ENCODE data around the gene EEFSEC. TPM values are rescaled to one million over a fixed set of nuclear protein-coding genes. Genes with fewer than 3 reads are reported as not detected.

The EEFSEC gene
- total and polyA plus RNA-seq, 10 donors: 8.5 to 19.2 (median 14.2) TPM

- peaks cover 0 to 4% (median 0%) of the 10 kb centered on the region in 6 donors for H3K4me1 ChIP-seq
- H3K4me3 ChIP-seq: no peak overlapping the region
- intact Hi-C loops (cut with DNase I; ENCODE audit: low total_unique reads): no loop called here
- H3K27me3 ChIP-seq (replicated peaks in 1 of 7): no peaks in the 10 kb centered on the region
- TF ChIP-seq POLR2A (IDR thresholded peaks at IDR 0.05): no peak
- TF ChIP-seq, protein P1, sequence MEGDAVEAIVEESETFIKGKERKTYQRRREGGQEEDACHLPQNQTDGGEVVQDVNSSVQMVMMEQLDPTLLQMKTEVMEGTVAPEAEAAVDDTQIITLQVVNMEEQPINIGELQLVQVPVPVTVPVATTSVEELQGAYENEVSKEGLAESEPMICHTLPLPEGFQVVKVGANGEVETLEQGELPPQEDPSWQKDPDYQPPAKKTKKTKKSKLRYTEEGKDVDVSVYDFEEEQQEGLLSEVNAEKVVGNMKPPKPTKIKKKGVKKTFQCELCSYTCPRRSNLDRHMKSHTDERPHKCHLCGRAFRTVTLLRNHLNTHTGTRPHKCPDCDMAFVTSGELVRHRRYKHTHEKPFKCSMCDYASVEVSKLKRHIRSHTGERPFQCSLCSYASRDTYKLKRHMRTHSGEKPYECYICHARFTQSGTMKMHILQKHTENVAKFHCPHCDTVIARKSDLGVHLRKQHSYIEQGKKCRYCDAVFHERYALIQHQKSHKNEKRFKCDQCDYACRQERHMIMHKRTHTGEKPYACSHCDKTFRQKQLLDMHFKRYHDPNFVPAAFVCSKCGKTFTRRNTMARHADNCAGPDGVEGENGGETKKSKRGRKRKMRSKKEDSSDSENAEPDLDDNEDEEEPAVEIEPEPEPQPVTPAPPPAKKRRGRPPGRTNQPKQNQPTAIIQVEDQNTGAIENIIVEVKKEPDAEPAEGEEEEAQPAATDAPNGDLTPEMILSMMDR (IDR thresholded peaks at IDR 0.05 in 8 of 11, conservative IDR thresholded peaks at IDR 0.05 in 3 of 11): no peak
- TF ChIP-seq POLR2AphosphoS5 (IDR thresholded peaks at IDR 0.05): no peak
- H3K27ac ChIP-seq: no peak overlapping the region
- no peaks in the 10 kb centered on the region for H3K9me3 ChIP-seq
- no peak for DNase-seq
- H3K36me3 ChIP-seq: peaks cover 0 to 4% (median 0%) of the 10 kb centered on the region in 6 donors
- WGBS, 5 donors: 77 to 95% (median 88%) methylated on average over 3 to 4 of the region's 4 CpGs
These were observed 35.7 kb downstream of the EEFSEC start for GRCh38 chr3:128188956-128189355.

GRCh38 chr3:128190501-128190900, 37.2 kb downstream of the EEFSEC start:
- WGBS, 5 donors: 2 to 91% (median 48%) methylated on average over 1 of the region's 1 CpG

GRCh38 chr3:128192131-128192530, 38.9 kb downstream of the EEFSEC start:
- H3K4me3 ChIP-seq: no peak overlapping the region
- H3K36me3 ChIP-seq: no peaks in the 10 kb centered on the region
- no peak for TF ChIP-seq POLR2A (IDR thresholded peaks at IDR 0.05)
- TF ChIP-seq POLR2AphosphoS5 (IDR thresholded peaks at IDR 0.05): no peak
- TF ChIP-seq, protein P1 (IDR thresholded peaks at IDR 0.05 in 8 of 11, conservative IDR thresholded peaks at IDR 0.05 in 3 of 11): no peak
- no peak for DNase-seq
- H3K9me3 ChIP-seq: no peaks in the 10 kb centered on the region
- no peak overlapping the region for H3K27ac ChIP-seq
- intact Hi-C loops (cut with DNase I; ENCODE audit: low total_unique reads): no loop called here
- no peaks in the 10 kb centered on the region for H3K27me3 ChIP-seq (replicated peaks in 1 of 7)
- WGBS, 5 donors: 87 to 97% (median 92%) methylated on average over 7 of the region's 7 CpGs
- peaks cover 0 to 25% (median 6%) of the 10 kb centered on the region in 6 donors for H3K4me1 ChIP-seq

More at GRCh38 chr3:128190501-128190900, 37.2 kb downstream of the EEFSEC start:
- Histone ChIP-seq H3K36me3 (no peaks in the 10 kb centered on the region), H3K27me3 (replicated peaks in 1 of 7) (no peaks in the 10 kb centered on the region), H3K4me1 (peaks cover 0 to 15% (median 3%) of the 10 kb centered on the region in 6 donors), H3K27ac (no peak overlapping the region), H3K4me3 (no peak overlapping the region), H3K9me3 (no peaks in the 10 kb centered on the region)
- TF ChIP-seq, protein P1 (IDR thresholded peaks at IDR 0.05 in 8 of 11, conservative IDR thresholded peaks at IDR 0.05 in 3 of 11): no peak
- no peak for TF ChIP-seq POLR2A (IDR thresholded peaks at IDR 0.05)
- TF ChIP-seq POLR2AphosphoS5 (IDR thresholded peaks at IDR 0.05): no peak
- DNase-seq: no peak
- intact Hi-C loops (cut with DNase I; ENCODE audit: low total_unique reads): no loop called here

DNA sequence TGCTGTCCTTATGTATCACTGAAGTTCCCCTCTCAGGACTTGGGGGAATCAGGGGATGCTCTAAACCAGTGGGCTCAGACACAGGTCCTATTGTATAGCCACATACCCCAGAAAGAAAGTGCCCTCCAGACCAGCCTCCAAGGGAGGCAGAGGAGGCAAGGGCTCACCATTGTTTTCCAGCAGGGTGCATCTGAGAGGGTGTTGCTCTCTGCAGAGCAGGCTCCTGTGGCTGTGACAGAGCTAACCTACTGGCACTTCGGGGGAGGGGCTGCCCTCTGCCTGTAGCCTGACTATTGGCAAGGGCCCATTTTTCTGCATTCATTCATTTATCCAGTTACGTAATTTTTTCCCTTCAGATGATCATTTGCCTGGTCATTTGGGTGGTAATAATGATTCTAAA, 39.9 kb downstream of the EEFSEC start:
- 88 to 100% (median 98%) methylated on average over 2 of the region's 2 CpGs for WGBS, 5 donors
- Histone ChIP-seq H3K27me3 (replicated peaks in 1 of 7) (no peaks in the 10 kb centered on the region), H3K27ac (no peak overlapping the region), H3K9me3 (no peaks in the 10 kb centered on the region), H3K4me1 (peaks cover 0 to 25% (median 6%) of the 10 kb centered on the region in 6 donors), H3K4me3 (no peak overlapping the region), H3K36me3 (peaks cover 0 to 9% (median 0%) of the 10 kb centered on the region in 6 donors)
- intact Hi-C loops (cut with DNase I; ENCODE audit: low total_unique reads): no loop called here
- no peak for DNase-seq
- no peak for TF ChIP-seq POLR2AphosphoS5 (IDR thresholded peaks at IDR 0.05)
- no peak for TF ChIP-seq POLR2A (IDR thresholded peaks at IDR 0.05)
- TF ChIP-seq, protein P1 (IDR thresholded peaks at IDR 0.05 in 8 of 11, conservative IDR thresholded peaks at IDR 0.05 in 3 of 11): no peak
